HG02884 (cell line): ENCODE data around the gene NEIL3.
A peak's percentile ranks its signal among the peaks of the same experiment; 100 is the strongest.
"Not testable (repeated sequence)": the region's sequence is repeated elsewhere in the genome, so short reads cannot be mapped to it uniquely, and the experiment has no call there.

Source experiments
- ATAC-seq: cut with Tn5 transposase; IDR thresholded peaks from one replicate; pipeline ENCODE4 v1.9.1; 2021; ENCODE audit warnings: mild to moderate bottlenecking, moderate library complexity; ENCODE audit not compliant: unreplicated experiment

The NEIL3 gene

DNA sequence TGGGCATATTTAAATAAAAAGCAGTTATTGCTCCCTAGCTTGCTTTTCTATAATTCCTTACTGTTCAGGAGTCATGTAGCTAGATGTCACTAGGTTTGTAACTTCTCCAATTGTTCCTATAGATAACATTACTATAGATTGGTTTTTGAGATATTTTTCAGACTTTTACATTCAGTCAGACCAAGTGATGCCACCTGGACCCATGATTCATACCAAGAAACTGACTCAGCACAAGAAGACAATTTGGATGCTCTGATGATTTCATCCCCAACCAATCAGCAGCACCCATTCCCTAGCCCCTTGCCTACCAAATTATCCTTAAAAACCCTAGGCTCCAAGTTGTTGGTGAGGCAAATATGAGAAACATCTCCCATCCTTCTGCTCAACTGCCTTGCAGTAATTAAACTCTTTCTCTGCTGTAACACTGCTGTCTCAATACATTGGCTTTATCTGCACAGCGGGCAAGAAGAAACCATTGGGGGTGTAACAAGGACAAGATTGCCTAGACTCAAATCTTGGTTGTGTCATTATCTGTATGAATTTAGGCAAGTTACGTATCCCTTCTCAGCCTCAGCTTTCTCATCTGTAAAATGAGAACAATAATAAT is 11.8 kb upstream of the NEIL3 start:
- ATAC-seq: no peak

DNA sequence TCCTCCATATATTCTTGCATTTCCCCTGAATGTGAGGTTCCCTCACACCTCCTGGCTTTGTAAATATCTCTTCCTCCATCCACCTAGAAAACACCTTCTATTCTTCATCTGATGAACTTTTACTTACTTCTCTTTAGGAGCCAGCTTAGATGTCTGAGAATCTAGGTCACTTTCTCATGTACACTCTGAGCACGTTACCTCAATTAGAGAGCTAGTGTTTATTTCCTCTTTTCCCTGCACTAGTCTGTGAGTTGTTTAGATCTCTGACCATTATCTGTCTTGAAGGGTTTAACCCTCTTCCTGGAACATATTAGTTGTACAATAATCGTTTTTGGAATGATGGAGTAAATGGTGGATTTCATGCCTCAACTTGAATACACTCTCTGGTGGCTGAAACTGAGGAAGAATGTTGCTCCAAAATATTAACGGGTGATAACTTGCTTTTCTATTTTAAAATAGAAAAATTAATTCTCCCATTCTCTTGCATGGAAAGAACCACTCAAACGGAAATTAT is 8.5 kb upstream of the NEIL3 start:
- no peak for ATAC-seq

DNA sequence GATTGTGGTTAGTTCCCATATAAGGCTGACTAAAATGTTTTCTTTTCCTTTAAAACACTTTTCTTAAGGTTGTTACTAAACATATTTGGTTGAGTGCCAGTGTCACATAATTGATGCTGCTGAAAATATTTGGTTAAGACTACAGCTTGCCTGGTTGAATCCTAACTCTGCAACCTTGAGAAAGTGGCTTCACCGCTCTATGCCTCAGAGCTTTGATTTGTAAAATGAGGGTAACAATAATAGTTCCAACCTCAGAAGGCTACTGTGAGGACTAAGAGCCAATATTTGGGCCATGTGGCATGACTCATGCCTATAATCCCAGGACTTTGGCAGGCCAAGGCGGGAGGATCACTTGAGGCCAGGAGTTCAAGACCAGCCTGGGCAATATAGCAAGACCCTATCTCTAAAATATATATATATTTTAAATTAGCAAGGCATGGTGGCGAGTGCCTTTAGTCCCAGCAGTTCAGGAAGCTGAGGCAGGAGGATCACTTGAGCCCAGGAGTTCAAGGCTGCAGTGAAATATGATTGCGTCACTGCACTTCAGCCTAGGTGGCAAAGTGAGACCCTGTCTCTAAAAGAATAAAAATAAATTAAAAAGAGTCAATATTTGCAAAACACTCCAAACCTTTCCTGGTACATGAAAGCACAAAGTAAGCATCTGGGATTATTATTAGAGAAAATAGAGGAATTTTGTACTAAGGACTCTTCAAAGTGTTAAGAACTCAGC is 7.1 kb upstream of the NEIL3 start:
- ATAC-seq: no peak

DNA sequence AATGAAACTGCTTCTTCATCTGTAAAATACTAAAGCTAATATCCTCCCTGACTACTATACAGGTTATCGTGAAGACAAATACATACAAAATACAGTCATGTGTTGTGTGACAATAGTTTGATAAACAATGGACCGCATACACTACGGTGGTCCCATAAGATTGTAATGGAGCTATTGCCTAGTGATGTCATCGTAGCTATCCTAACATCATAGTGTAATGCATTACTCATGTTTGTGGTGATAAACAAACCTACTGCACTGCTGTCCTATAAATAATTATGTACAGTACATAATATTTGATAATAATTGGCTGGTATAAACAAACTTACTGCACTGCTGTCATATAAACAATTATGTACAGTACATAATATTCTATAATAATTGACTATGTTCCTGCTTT is 5.6 kb upstream of the NEIL3 start:
- no peak for ATAC-seq

DNA sequence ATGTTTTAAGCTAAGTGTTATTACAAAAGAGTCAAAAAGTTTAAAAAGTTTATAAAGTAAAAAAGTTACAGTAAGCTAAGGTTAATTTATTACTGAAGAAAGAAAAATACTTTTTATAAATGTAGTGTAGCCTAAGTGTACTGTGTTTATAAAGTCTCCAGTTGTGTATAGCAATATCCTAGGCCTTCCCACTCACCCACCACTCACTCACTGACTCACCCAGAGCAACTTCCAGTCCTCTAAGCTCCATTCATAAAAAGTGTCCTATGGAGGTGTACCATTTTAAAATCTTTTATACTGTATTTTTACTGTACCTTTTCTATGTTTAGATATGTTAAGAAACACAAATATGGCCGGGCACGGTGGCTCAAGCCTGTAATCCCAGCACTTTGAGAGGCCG is 4.8 kb upstream of the NEIL3 start:
- not testable (repeated sequence) for ATAC-seq

DNA sequence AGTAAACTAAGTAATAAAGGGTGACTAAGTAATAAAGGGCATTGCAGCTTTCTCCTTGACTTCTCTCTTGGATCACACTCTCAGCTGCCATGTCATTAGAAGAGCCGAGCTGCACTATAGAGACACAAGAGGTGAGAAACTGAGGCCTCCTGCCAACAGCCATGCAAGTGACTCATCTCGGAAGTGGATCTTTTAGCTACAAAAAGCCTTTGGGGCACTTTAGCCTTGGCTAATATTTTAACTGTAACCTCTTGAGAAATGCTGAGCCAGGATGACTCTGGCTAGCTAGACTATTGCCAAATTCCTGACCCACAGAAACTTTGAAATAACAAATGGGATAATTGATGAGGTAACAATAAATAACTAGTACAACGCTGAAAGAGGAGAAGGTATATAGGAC is 1.5 kb upstream of the NEIL3 start:
- ATAC-seq: no peak

DNA sequence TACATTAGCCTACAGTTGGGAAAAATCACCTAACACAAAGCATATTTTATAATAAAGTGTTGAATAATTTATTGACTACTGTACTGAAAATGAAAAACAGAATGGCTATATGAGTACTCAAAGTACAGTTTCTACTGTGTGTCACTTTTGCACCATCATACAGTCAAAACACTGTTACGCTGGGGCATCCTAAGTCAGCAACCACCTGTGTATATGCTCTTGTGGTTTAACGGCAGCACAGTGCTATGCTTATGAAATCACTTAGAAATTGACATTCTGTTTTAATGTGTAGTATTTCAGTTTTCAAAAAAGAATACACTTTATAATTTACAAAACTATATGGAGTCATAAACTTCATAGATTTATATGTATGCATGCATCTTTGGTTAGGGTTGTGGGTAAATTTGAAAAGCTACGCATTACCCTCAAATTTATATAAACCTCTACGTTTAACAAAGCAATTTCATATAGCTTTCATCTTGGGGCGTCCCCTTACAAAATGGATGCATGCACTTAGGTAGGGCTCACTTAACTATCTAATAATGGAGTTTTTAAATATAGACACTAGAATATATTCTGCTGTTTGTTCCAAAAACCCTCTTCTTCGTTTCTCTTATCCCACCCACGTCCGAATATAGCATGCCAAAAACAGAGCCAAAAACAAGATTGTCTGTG is 690 bp upstream of the NEIL3 start:
- no peak for ATAC-seq

DNA sequence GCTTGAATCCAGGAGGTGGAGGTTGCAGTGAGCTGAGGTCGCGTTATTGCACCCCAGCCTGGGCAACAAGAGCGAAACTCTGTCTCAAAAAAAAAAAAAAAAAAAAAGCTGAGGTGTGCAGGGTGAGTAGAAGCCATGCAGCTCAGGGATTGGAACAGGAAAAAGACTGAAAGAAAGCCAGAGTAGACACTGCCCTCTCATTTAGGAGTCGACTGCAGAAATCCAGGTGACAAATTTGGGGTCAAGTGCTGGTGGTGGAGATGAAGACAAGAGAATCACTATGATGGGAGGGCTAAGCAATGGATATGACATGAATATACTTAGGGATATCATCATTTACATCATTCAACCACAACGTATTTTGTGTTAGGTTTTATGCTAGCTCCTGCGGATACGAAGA is 1.9 kb downstream of the NEIL3 start:
- ATAC-seq: no peak

DNA sequence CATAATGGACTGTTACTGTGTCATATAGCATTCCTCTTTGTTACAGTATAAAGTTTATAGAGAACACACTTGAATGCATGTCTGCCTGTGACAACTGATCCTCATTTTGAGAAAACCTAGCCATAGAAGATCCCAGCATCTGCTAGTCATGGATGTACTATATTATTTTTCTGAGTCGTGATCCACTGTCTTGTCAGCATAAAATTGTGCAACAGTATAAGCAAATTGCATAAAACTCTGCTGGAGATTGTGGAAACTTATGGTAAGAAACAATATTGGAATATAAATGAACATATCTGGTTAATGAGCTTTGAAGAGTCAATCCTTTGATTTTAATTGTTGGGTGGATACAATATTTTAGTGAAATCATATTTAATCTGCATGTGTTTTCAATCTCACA is 3.6 kb downstream of the NEIL3 start:
- no peak for ATAC-seq

DNA sequence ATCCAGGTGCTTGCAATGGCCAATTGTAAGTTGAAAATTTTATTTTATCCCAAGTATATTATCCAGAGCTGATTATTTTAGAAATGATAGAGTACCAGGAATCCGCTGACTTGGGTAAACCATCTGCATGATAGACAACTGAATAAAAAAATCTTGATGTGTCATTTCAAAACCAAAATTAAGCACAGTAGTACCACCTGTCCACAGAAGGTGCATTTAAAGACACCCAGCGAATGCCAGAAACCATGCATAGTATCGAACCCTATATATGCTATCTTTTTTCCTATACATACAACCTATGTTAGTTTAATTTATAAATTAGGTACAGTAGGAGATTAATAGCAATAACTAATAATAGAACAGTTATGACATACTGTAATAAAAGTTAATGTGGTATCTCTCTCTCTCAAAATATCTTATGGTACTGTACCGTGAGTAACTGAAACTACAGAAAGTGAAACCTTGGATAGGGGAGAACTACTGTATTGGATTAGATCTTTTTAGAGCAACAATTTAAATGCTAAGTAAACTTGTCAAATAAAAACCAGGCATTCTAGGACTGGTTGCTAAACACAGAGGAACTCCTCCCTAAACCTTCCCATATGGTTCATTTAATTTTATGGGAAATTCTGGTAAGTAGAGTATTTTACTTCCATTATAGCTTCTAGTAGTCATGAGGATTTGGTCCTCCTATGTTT is 6.2 kb downstream of the NEIL3 start:
- ATAC-seq: peak; percentile 45

DNA sequence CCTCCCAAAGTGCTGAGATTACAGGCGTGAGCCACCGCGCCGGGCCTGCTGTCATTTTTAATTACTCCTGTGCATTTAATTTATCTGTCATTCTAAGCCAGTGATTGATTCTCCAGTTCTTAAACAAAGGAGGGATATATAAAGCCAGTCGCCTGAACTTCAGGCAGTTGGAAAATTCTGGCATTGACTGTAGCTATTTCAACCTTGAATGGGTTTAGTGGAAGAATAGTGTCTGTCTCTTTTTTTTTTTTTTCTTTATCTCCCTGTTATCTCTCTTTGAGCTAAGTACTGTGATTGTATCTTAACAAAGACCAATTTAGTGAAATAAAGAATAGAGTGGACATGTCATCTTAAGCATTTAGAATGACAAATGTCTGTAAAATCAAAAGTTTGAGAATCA is 11.0 kb downstream of the NEIL3 start:
- no peak for ATAC-seq

DNA sequence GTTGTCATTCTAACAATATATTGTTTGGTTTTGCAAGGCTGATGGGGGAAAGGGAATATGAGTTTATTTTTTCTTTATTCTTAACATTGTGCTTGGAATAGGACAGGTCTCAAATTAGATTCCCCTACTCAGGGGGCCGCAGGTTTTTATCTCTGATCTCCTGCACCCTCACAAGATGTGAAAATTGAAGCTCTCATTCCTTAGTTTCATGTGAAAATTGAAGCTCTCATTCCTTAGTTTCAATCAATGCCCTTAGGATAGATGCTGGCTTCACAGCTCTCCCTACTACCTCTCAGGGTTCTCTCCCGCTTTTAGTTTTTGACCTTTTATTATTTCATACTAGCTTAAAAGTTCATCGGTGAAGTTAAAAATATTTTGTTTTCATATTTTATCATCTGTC is 12.0 kb downstream of the NEIL3 start:
- ATAC-seq: no peak

DNA sequence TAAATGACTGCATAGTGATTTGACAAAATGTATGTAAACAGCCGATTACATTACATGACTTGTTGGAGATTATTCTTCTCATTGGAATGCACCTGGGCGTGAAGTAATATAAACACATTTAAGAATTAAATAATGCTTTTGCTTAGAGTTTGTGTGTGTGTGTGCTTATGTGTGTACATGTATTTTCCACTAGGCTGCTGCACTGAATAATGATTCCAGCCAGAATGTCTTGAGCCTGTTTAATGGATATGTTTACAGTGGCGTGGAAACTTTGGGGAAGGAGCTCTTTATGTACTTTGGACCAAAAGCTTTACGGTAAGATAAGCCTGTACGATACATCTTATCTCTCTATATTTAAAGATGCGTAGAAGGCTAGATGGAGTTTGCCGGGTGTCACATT is 12.6 kb downstream of the NEIL3 start:
- ATAC-seq: no peak

DNA sequence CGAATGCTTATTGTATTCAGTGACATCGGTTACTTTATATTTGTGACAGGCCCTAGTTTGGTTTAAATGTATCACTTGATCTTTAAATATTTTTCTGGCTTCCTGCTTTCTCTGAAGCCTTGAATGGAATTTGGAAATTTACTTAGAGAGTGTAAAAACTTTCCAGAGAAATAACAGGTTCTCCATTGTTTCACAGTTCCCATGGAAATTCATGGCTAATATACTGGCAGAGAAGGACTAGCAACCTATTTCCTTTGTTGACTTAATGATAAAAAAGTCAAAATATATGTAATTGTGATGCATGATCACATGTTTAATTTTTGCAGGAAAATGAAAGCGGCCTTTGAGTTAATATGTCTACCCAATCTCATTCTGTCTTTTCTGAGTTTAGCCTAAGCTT is 13.2 kb downstream of the NEIL3 start:
- ATAC-seq: no peak

DNA sequence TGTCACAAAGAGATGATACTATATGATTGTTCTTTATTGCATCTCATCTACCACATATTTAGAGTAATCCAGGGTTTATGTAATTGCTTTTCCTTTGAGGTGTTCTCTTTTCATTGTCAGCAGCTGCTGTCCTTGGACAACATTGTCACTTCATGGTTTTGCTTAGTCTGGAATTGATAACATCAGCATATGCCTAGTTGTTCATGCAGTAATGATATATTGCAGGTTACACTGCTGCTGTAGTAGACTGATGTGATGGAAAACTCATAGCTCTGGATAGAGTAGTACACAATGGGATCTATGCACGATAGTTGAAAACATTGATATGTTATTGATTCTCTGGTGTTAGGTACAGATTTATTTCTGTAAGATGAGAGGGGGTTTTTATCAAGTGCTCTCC is 13.7 kb downstream of the NEIL3 start:
- ATAC-seq: no peak

DNA sequence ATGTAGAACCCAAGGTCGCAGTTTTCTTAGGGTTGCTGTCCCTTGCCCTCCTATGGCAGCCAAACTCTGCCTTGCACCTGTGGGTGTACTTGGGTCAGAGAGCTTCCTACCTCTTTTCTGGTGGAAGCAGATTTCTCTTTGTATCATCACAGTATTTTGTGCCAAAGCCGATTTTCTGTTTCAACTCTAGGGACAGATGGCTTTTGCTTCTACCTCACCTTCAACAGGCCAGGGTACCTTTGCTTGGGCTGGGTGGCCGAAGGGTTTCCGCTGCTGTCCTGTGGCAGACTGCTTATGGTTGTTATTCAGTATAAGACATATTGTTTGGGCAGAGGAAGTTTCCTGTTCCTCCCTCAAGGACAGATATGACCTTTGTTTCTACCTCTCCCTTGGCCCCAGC is 22.4 kb downstream of the NEIL3 start:
- ATAC-seq: no peak

DNA sequence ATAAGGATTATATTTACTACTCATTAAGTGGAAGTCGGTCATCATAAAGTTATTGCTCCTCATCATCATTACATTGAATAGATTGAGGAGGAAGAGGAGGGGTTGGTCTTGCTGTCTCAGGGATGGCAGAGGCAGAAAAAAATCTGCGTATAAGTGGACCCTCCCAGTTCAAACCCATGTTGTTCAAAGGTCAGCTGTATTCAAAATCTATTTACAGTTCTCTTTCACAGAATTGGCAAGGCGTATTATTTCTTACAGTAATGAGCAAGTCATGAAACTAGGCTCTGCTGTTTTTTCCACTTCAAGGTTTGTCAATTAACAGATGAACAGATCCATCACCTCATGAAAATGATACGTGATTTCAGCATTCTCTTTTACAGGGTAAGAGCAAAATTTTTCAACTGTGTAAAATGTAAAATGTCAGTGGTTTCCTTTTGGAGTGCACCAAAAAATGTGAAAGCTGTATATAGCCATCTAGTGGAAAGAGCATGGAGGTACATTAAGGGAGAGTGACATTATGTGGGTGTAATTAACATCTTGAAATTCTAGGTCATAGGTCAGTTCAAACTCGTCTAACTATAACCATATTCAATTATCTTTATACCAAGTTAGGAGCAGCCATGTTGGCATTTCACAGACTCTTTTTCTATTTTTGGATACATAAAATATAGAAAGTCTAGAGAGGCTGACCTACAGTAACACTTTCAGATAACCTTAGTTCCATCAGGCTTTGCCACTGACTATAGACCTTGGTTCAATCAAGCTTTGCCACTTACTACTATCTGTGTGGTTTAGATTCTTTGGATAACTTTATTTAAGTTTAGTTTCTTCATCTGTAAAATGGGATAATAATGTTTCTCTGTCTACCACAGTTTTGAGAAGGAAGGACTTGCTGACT is 30.1 kb downstream of the NEIL3 start:
- peak; percentile 92 for ATAC-seq

DNA sequence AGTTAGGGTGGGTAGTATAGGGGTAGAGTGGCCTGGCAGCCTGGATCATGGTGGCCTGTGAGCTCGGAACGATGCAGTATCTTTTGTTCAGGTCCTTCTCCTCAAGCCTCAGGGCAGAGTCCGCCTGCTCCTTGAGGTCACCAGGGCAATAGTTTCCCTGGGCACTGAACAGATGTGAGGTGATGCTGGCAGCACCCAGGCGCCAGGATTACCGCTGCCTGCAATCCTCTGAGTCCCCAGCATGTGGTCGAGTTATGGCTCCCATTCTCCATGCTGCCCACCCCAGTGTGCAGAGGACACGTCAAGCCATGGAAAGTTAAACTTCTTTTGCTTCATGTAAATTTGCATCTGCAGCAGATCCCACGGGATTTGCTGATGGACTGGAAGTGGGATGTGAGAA is 38.7 kb downstream of the NEIL3 start:
- no peak for ATAC-seq

DNA sequence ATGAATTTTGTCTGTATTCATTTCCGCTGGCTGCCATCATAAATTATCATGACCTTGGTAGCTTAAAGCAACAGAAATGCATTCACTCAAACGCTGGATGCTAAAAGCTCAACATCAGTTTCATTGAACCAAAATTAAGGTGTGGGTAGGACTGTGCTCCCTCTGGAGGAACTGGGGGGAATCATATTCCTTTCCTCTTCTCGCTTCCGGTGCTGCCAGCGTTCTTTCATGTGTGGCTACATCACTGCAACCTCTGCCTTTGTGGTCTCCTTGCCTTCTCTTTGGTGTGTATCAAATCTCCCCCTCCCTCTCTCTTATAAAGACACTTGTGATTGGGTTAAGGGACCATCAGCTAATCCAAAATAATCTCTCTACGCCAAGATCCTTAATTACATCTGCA is 39.5 kb downstream of the NEIL3 start:
- no peak for ATAC-seq

DNA sequence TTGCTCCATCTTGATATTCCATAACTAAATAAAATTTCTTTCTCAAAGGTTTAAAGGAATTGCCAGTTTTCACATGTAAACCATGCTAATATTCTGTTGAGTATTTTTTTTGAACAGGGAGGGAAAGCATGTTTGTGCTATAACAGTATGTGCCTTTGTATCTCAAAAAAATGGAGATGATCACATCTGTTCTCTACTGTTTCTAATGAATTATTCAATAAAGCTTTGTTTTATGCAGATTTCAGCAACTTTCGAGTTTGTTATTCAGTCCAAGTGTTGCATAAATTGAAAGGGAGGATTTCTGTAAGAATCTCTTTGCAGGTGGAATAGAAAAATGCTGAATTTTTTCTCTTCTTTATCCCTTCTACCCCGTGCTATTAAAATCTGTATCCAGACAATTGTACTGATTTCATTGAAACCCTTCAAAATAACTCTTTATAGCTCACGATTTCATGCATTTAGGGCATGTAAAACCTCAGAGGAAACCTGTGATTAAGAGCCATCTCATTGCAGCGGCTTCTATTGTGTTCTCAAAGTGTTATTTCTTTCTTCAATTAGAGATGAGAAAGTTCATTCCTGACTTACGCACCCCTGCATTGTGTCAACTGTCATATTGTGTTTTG is 42.1 kb downstream of the NEIL3 start:
- ATAC-seq: no peak
